ENCODE measurements around the gene NFYB. TPM values are rescaled to one million over a fixed set of nuclear protein-coding genes. Genes with fewer than 3 reads are reported as not detected.

The NFYB gene
- total and polyA plus RNA-seq, 2 donors (not counting 3 experiments of a cell fraction or from before 2014, with no cell fraction given), result 10.2 to 23.3 TPM

- dilution Hi-C loops (cut with MboI; ENCODE audit: extremely low pct_ligation_motif_present, low sequenced_read_pairs) (no loop called here), intact Hi-C loops (cut with micrococcal nuclease) (loop anchor here (5.0 kb wide), 1 partner anchor 152 kb away; no protein-coding TSS in a partner anchor)
- Histone ChIP-seq H3K4me1 (ENCODE audit: control insufficient read depth, extremely low read depth, insufficient read depth, low read length) (peaks cover 18% of the 10 kb centered on the region), H3K36me3 (ENCODE audit: control insufficient read depth in 2 of 2, extremely low read depth in 1 of 2, insufficient read depth in 2 of 2, low read length in 2 of 2) (peaks cover 4 to 8% of the 10 kb centered on the region in 2 experiments), H3K27me3 (ENCODE audit: control insufficient read depth in 2 of 2, insufficient read depth in 2 of 2, low read length in 2 of 2) (no peaks in the 10 kb centered on the region), H2AFZ (ENCODE audit: low read depth, low read length) (no peak overlapping the region), H3K9me1 (replicated peaks; ENCODE audit: control insufficient read depth, extremely low read depth, insufficient read depth, low read length) (no peaks in the 10 kb centered on the region), H3K79me2 (ENCODE audit: control insufficient read depth, insufficient read depth, low read length) (peaks cover 31% of the 10 kb centered on the region), H3K4me2 (ENCODE audit: insufficient read depth, low read length) (no peak overlapping the region), H3K4me3 (replicated peaks in 1 of 3; ENCODE audit: insufficient read depth in 1 of 3, low read depth in 1 of 3, low read length in 3 of 3) (no peak overlapping the region), H4K20me1 (replicated peaks; ENCODE audit: control insufficient read depth, extremely low read depth, insufficient read depth, low read length) (no peaks in the 10 kb centered on the region), H3K9me3 (replicated peaks; ENCODE audit: control insufficient read depth, insufficient read depth, low read length) (no peaks in the 10 kb centered on the region), H3K9ac (replicated peaks; ENCODE audit: extremely low read depth, insufficient read depth, low read length) (no peak overlapping the region), H3K27ac (ENCODE audit: insufficient read depth, low read depth, low read length) (no peak overlapping the region)
- FAIRE-seq (no peak), DNase-seq (ENCODE audit: low read depth, low spot score) (no peak)
- BruUV-seq (replicated peaks), result no TSS peak
- POLR2A ChIA-PET, result no interaction called here
- CTCF ChIA-PET, result no interaction called here
- TF ChIP-seq GATA2 (IDR thresholded peaks at IDR 0.05; ENCODE audit: insufficient read depth, insufficient read length, low read depth, low read length) (no peak), MYC (IDR thresholded peaks at IDR 0.05; ENCODE audit: low read depth, low read length) (no peak), POLR2A (IDR thresholded peaks at IDR 0.05; ENCODE audit: low read depth, low read length) (no peak), MAX (IDR thresholded peaks at IDR 0.05; ENCODE audit: insufficient read depth, insufficient read length) (no peak), EZH2 (IDR thresholded peaks at IDR 0.05; ENCODE audit: borderline replicate concordance, low read depth, low read length, severe bottlenecking) (no peak)
Observed at GRCh38 chr12:104134882-104135281, 3.1 kb downstream of the NFYB start.

- intact Hi-C loops (cut with micrococcal nuclease), result no loop called here
- Histone ChIP-seq H3K27me3 (ENCODE audit: control insufficient read depth in 2 of 2, insufficient read depth in 2 of 2, low read length in 2 of 2) (no peaks in the 10 kb centered on the region), H3K9me3 (replicated peaks; ENCODE audit: control insufficient read depth, insufficient read depth, low read length) (no peaks in the 10 kb centered on the region), H3K9ac (replicated peaks; ENCODE audit: extremely low read depth, insufficient read depth, low read length) (no peak overlapping the region), H3K4me1 (ENCODE audit: control insufficient read depth, extremely low read depth, insufficient read depth, low read length) (peaks cover 18% of the 10 kb centered on the region), H2AFZ (ENCODE audit: low read depth, low read length) (no peak overlapping the region), H3K27ac (ENCODE audit: insufficient read depth, low read depth, low read length) (no peak overlapping the region), H3K9me1 (replicated peaks; ENCODE audit: control insufficient read depth, extremely low read depth, insufficient read depth, low read length) (no peaks in the 10 kb centered on the region), H3K4me2 (ENCODE audit: insufficient read depth, low read length) (no peak overlapping the region), H3K4me3 (replicated peaks in 1 of 3; ENCODE audit: insufficient read depth in 1 of 3, low read depth in 1 of 3, low read length in 3 of 3) (no peak overlapping the region), H3K36me3 (ENCODE audit: control insufficient read depth in 2 of 2, extremely low read depth in 1 of 2, insufficient read depth in 2 of 2, low read length in 2 of 2) (peaks cover 7 to 11% of the 10 kb centered on the region in 2 experiments), H4K20me1 (replicated peaks; ENCODE audit: control insufficient read depth, extremely low read depth, insufficient read depth, low read length) (no peaks in the 10 kb centered on the region), H3K79me2 (ENCODE audit: control insufficient read depth, insufficient read depth, low read length) (peaks cover 31% of the 10 kb centered on the region)
- ChIA-PET POLR2A (no interaction called here), CTCF (interaction anchor here (0.7 kb wide), 1 partner anchor 13 kb away, joined by 3 read pairs; no protein-coding TSS in a partner anchor)
- dilution Hi-C loops (cut with MboI; ENCODE audit: extremely low pct_ligation_motif_present, low sequenced_read_pairs), result no loop called here
- no TSS peak for BruUV-seq (replicated peaks)
- no peak for DNase-seq (ENCODE audit: low read depth, low spot score)
- TF ChIP-seq GATA2 (IDR thresholded peaks at IDR 0.05; ENCODE audit: insufficient read depth, insufficient read length, low read depth, low read length), result no peak
- no peak for FAIRE-seq
Observed at GRCh38 chr12:104133866-104134265, 4.1 kb downstream of the NFYB start.

Measured in endothelial cell of umbilical vein (primary cell).